ENCODE data around the gene HORMAD2. TPM values are rescaled to one million over a fixed set of nuclear protein-coding genes. Genes with fewer than 3 reads are reported as not detected.

HORMAD2 gene
- total RNA-seq, 1 donor from 2014 or later, result not detected

GRCh38 chr22:30223303-30223702, 143.0 kb downstream of the HORMAD2 start:
- no peak overlapping the region for H3K4me3 Mint-ChIP-seq
- H3K9me3 Mint-ChIP-seq, result no peaks in the 10 kb centered on the region
- no peaks in the 10 kb centered on the region for H3K79me2 ChIP-seq (ENCODE audit: low read depth)
- no peaks in the 10 kb centered on the region for H3K36me3 ChIP-seq
- no peaks in the 10 kb centered on the region for H3K4me1 ChIP-seq
- TF ChIP-seq CTCF (IDR thresholded peaks at IDR 0.05), result no peak
- TF ChIP-seq EZH2 (IDR thresholded peaks at IDR 0.05), result no peak
- TF ChIP-seq EZH2phosphoT487 (IDR thresholded peaks at IDR 0.05), result no peak
- H3K27me3 ChIP-seq, result no peaks in the 10 kb centered on the region
- peaks cover 11% of the 10 kb centered on the region for H3K27me3 Mint-ChIP-seq (ENCODE audit: insufficient read depth, low read depth)
- H3K4me1 Mint-ChIP-seq, result peaks cover 16% of the 10 kb centered on the region
- no peak for DNase-seq (ENCODE audit: low spot score)
- no peaks in the 10 kb centered on the region for H3F3A ChIP-seq (ENCODE audit: low read depth)
- H3K9me3 ChIP-seq (ENCODE audit: low read depth), result no peaks in the 10 kb centered on the region
- H3K36me3 Mint-ChIP-seq, result no peaks in the 10 kb centered on the region
- no peak overlapping the region for H3K4me3 ChIP-seq
- H4K20me1 ChIP-seq (ENCODE audit: low read depth), result no peaks in the 10 kb centered on the region
- H3K27ac ChIP-seq, result no peak overlapping the region
- no peak overlapping the region for H3K4me2 ChIP-seq
- H3K9ac ChIP-seq, result no peak overlapping the region
- no peak overlapping the region for H2AFZ ChIP-seq (replicated peaks)
- no peak overlapping the region for H3K27ac Mint-ChIP-seq

GRCh38 chr22:30224161-30224857, 144.0 kb downstream of the HORMAD2 start:
- H3K9me3 ChIP-seq (ENCODE audit: low read depth), result no peaks in the 10 kb centered on the region
- no peak overlapping the region for H3K4me2 ChIP-seq
- H3K79me2 ChIP-seq (ENCODE audit: low read depth), result no peaks in the 10 kb centered on the region
- H3K4me3 ChIP-seq, result no peak overlapping the region
- H3K27ac Mint-ChIP-seq, result no peak overlapping the region
- peaks cover 22% of the 10 kb centered on the region for H3K4me1 Mint-ChIP-seq
- no peaks in the 10 kb centered on the region for H3K27me3 ChIP-seq
- no peaks in the 10 kb centered on the region for H3F3A ChIP-seq (ENCODE audit: low read depth)
- no peaks in the 10 kb centered on the region for H3K36me3 ChIP-seq
- H3K27me3 Mint-ChIP-seq (ENCODE audit: insufficient read depth, low read depth), result peaks cover 10% of the 10 kb centered on the region
- H3K4me3 Mint-ChIP-seq, result no peak overlapping the region
- no peaks in the 10 kb centered on the region for H4K20me1 ChIP-seq (ENCODE audit: low read depth)
- no peak overlapping the region for H2AFZ ChIP-seq (replicated peaks)
- no peaks in the 10 kb centered on the region for H3K36me3 Mint-ChIP-seq
- no peak overlapping the region for H3K27ac ChIP-seq
- H3K9ac ChIP-seq, result no peak overlapping the region
- no peak for TF ChIP-seq EZH2phosphoT487 (IDR thresholded peaks at IDR 0.05)
- no peak for TF ChIP-seq CTCF (IDR thresholded peaks at IDR 0.05)
- TF ChIP-seq EZH2 (IDR thresholded peaks at IDR 0.05), result no peak
- DNase-seq (ENCODE audit: low spot score), result no peak
- H3K9me3 Mint-ChIP-seq, result no peaks in the 10 kb centered on the region
- H3K4me1 ChIP-seq, result no peaks in the 10 kb centered on the region

GRCh38 chr22:30225220-30225927, 145.1 kb downstream of the HORMAD2 start:
- Histone ChIP-seq H3F3A (ENCODE audit: low read depth) (no peaks in the 10 kb centered on the region), H3K4me3 (no peak overlapping the region), H2AFZ (replicated peaks) (no peak overlapping the region), H3K4me2 (no peak overlapping the region), H3K79me2 (ENCODE audit: low read depth) (no peaks in the 10 kb centered on the region), H3K36me3 (no peaks in the 10 kb centered on the region), H3K27me3 (no peaks in the 10 kb centered on the region), H3K27ac (no peak overlapping the region), H3K4me1 (no peaks in the 10 kb centered on the region), H3K9me3 (ENCODE audit: low read depth) (no peaks in the 10 kb centered on the region), H3K9ac (no peak overlapping the region), H4K20me1 (ENCODE audit: low read depth) (no peaks in the 10 kb centered on the region)
- peak overlapping the region; percentile 42 for H3K27ac Mint-ChIP-seq
- H3K4me1 Mint-ChIP-seq, result peaks cover 24% of the 10 kb centered on the region
- TF ChIP-seq EZH2 (IDR thresholded peaks at IDR 0.05) (no peak), CTCF (IDR thresholded peaks at IDR 0.05) (no peak), EZH2phosphoT487 (IDR thresholded peaks at IDR 0.05) (no peak)
- no peaks in the 10 kb centered on the region for H3K9me3 Mint-ChIP-seq
- H3K4me3 Mint-ChIP-seq, result no peak overlapping the region
- H3K36me3 Mint-ChIP-seq, result no peaks in the 10 kb centered on the region
- no peak for DNase-seq (ENCODE audit: low spot score)
- peaks cover 10% of the 10 kb centered on the region for H3K27me3 Mint-ChIP-seq (ENCODE audit: insufficient read depth, low read depth)
